ENCODE results near the gene SPRR5. TPM values are rescaled to one million over a fixed set of nuclear protein-coding genes. Genes with fewer than 3 reads are reported as not detected.

The SPRR5 gene
- total RNA-seq, 1 experiment from 2014 or later, result not detected

DNA sequence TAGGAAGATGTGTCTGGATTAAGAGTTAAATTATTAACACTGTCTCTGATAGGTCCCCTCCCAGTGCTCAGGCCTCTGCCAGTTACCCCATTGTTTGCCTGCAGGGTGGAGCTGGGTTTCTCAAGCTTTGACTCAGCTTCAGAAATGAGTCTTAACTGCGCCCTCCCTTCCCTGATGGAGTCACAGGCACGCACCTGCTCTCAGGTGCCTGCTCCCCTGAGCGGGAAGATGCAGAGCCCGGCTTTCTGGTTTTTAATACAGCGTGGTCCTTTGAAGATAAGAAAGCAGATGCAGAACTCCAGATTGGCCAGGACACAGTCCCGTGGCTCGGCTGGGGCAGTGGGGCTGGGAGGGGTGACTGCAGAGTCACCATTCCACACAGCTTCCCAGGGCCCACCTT lies 20.2 kb downstream of the SPRR5 start:
- Histone ChIP-seq H3K4me3 (ENCODE audit: low read depth, low read length, poor library complexity, severe bottlenecking) (no peak overlapping the region), H3K27me3 (replicated peaks; ENCODE audit: insufficient read depth, low read depth, low read length, poor library complexity) (peaks cover 11% of the 10 kb centered on the region), H3K4me1 (ENCODE audit: insufficient read depth, low read length, poor library complexity, severe bottlenecking) (no peaks in the 10 kb centered on the region), H3K9me3 (ENCODE audit: low read depth, low read length, poor library complexity, severe bottlenecking) (no peaks in the 10 kb centered on the region), H3K36me3 (ENCODE audit: insufficient read depth, low read length, poor library complexity, severe bottlenecking) (no peaks in the 10 kb centered on the region), H3K27ac (ENCODE audit: low read depth, low read length, poor library complexity, severe bottlenecking) (no peak overlapping the region)
- intact Hi-C loops (cut with micrococcal nuclease; ENCODE audit: unreplicated experiment), result no loop called here
- no peak for DNase-seq (ENCODE audit: low spot score)
- no TSS peak for BruUV-seq (replicated peaks)
- CTCF ChIA-PET, result no interaction called here
- POLR2A ChIA-PET (ENCODE audit: low non-redundant PET), result no interaction called here
- TF ChIP-seq, protein P1, sequence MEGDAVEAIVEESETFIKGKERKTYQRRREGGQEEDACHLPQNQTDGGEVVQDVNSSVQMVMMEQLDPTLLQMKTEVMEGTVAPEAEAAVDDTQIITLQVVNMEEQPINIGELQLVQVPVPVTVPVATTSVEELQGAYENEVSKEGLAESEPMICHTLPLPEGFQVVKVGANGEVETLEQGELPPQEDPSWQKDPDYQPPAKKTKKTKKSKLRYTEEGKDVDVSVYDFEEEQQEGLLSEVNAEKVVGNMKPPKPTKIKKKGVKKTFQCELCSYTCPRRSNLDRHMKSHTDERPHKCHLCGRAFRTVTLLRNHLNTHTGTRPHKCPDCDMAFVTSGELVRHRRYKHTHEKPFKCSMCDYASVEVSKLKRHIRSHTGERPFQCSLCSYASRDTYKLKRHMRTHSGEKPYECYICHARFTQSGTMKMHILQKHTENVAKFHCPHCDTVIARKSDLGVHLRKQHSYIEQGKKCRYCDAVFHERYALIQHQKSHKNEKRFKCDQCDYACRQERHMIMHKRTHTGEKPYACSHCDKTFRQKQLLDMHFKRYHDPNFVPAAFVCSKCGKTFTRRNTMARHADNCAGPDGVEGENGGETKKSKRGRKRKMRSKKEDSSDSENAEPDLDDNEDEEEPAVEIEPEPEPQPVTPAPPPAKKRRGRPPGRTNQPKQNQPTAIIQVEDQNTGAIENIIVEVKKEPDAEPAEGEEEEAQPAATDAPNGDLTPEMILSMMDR (conservative IDR thresholded peaks at IDR 0.05; ENCODE audit: low read depth, low read length), result no peak
- no peak for TF ChIP-seq EZH2 (IDR thresholded peaks at IDR 0.05; ENCODE audit: borderline replicate concordance, low read depth, low read length, poor library complexity, severe bottlenecking)

DNA sequence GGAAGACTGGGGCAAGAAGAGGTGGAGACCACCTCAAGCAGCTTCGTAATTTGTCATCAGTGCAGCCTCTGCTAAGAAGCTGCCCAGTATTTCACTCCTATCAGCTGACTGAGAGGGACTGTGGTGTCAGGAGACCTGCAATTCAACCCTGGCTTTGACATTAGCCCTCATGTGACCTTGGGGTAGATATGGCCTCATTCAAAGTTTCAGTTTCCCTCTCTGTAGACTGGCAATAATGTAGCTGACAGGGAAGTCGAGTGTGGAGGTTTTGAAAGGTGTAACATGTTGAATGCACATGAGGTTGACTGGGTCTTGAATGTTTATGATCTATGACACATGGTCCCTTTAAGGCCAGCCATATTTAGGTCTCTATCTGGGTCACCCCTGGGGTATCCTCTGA lies 21.2 kb downstream of the SPRR5 start:
- POLR2A ChIA-PET (ENCODE audit: low non-redundant PET), result no interaction called here
- no TSS peak for BruUV-seq (replicated peaks)
- CTCF ChIA-PET, result no interaction called here

DNA sequence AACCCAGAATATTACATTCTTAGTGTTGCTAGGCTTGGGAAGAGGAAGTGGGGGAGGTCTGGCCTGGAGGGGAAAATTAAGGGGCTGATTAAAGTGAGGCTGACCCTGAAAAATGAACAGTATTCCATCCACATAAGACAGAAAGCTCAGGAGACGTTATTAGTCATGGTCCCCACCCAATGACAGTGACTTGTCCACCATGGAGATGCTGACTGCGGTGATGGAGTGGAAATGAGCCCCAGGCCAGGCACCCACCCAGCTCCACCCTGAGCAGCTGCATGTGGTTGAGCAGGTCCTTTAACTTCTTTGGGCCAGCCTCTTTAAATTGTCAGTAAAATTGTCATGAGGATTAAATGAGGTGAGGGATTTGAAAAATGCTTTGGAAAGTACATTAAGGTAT lies 22.0 kb downstream of the SPRR5 start:
- Histone ChIP-seq H3K27me3 (replicated peaks; ENCODE audit: insufficient read depth, low read depth, low read length, poor library complexity) (peaks cover 11% of the 10 kb centered on the region), H3K4me1 (ENCODE audit: insufficient read depth, low read length, poor library complexity, severe bottlenecking) (no peaks in the 10 kb centered on the region), H3K4me3 (ENCODE audit: low read depth, low read length, poor library complexity, severe bottlenecking) (no peak overlapping the region), H3K36me3 (ENCODE audit: insufficient read depth, low read length, poor library complexity, severe bottlenecking) (no peaks in the 10 kb centered on the region), H3K27ac (ENCODE audit: low read depth, low read length, poor library complexity, severe bottlenecking) (no peak overlapping the region), H3K9me3 (ENCODE audit: low read depth, low read length, poor library complexity, severe bottlenecking) (no peaks in the 10 kb centered on the region)
- intact Hi-C loops (cut with micrococcal nuclease; ENCODE audit: unreplicated experiment), result no loop called here
- CTCF ChIA-PET, result no interaction called here
- BruUV-seq (replicated peaks), result no TSS peak
- TF ChIP-seq EZH2 (IDR thresholded peaks at IDR 0.05; ENCODE audit: borderline replicate concordance, low read depth, low read length, poor library complexity, severe bottlenecking), result no peak
- TF ChIP-seq, protein P1 (conservative IDR thresholded peaks at IDR 0.05; ENCODE audit: low read depth, low read length), result no peak
- POLR2A ChIA-PET (ENCODE audit: low non-redundant PET), result no interaction called here
- no peak for DNase-seq (ENCODE audit: low spot score)

More for the DNA sequence above, 21.2 kb downstream of the SPRR5 start:
- Histone ChIP-seq H3K4me3 (ENCODE audit: low read depth, low read length, poor library complexity, severe bottlenecking) (no peak overlapping the region), H3K27ac (ENCODE audit: low read depth, low read length, poor library complexity, severe bottlenecking) (no peak overlapping the region), H3K36me3 (ENCODE audit: insufficient read depth, low read length, poor library complexity, severe bottlenecking) (no peaks in the 10 kb centered on the region), H3K9me3 (ENCODE audit: low read depth, low read length, poor library complexity, severe bottlenecking) (no peaks in the 10 kb centered on the region), H3K27me3 (replicated peaks; ENCODE audit: insufficient read depth, low read depth, low read length, poor library complexity) (peaks cover 11% of the 10 kb centered on the region), H3K4me1 (ENCODE audit: insufficient read depth, low read length, poor library complexity, severe bottlenecking) (no peaks in the 10 kb centered on the region)
- intact Hi-C loops (cut with micrococcal nuclease; ENCODE audit: unreplicated experiment), result no loop called here
- TF ChIP-seq, protein P1 (conservative IDR thresholded peaks at IDR 0.05; ENCODE audit: low read depth, low read length), result no peak
- no peak for TF ChIP-seq EZH2 (IDR thresholded peaks at IDR 0.05; ENCODE audit: borderline replicate concordance, low read depth, low read length, poor library complexity, severe bottlenecking)
- DNase-seq (ENCODE audit: low spot score), result no peak

Measured in A673 (cell line).